ENCODE data around the gene KLF9. TPM values are rescaled to one million over a fixed set of nuclear protein-coding genes. Genes with fewer than 3 reads are reported as not detected.

The KLF9 gene
- total and polyA plus RNA-seq, 2 donors from 2014 or later = 23.5 to 100 TPM

GRCh38 chr9:70374962-70375618 is 39.4 kb downstream of the KLF9 start:
- FAIRE-seq = no peak
- no peak overlapping the region for H3K4me3 ChIP-seq (ENCODE audit: low read length in 3 of 3)
- DNase-seq = no peak

GRCh38 chr9:70367305-70367930 is 47.0 kb downstream of the KLF9 start:
- FAIRE-seq = no peak
- Histone ChIP-seq H3K27me3 (ENCODE audit: control insufficient read depth, insufficient read depth, low read length) (no peaks in the 10 kb centered on the region), H3K9ac (ENCODE audit: low read length in 3 of 3) (no peak overlapping the region), H3K27ac (ENCODE audit: low read depth in 2 of 2, low read length in 2 of 2) (no peak overlapping the region), H3K9me3 (ENCODE audit: control insufficient read depth in 2 of 3, insufficient read depth in 1 of 3, low read length in 3 of 3) (no peaks in the 10 kb centered on the region), H3K4me1 (ENCODE audit: control insufficient read depth in 2 of 3, insufficient read depth in 2 of 3, low read depth in 1 of 3, low read length in 3 of 3) (no peaks in the 10 kb centered on the region), H3K4me3 (ENCODE audit: low read length in 3 of 3) (no peak overlapping the region), H3K36me3 (ENCODE audit: control insufficient read depth in 2 of 3, insufficient read depth in 3 of 3, low read length in 3 of 3) (no peaks in the 10 kb centered on the region)
- no peak for TF ChIP-seq CTCF (IDR thresholded peaks at IDR 0.05; ENCODE audit: borderline replicate concordance, extremely low read depth, insufficient read depth)
- intact Hi-C loops (cut with DNase I) = no loop called here
- DNase-seq = peak in 1 of 5 donors; percentile 22

More at GRCh38 chr9:70374962-70375618, 39.4 kb downstream of the KLF9 start:
- Histone ChIP-seq H3K27ac (ENCODE audit: low read depth in 2 of 2, low read length in 2 of 2) (no peak overlapping the region), H3K9ac (ENCODE audit: low read length in 3 of 3) (no peak overlapping the region), H3K27me3 (ENCODE audit: control insufficient read depth, insufficient read depth, low read length) (no peaks in the 10 kb centered on the region), H3K4me1 (ENCODE audit: control insufficient read depth in 2 of 3, insufficient read depth in 2 of 3, low read depth in 1 of 3, low read length in 3 of 3) (no peaks in the 10 kb centered on the region), H3K36me3 (ENCODE audit: control insufficient read depth in 2 of 3, insufficient read depth in 3 of 3, low read length in 3 of 3) (no peaks in the 10 kb centered on the region), H3K9me3 (ENCODE audit: control insufficient read depth in 2 of 3, insufficient read depth in 1 of 3, low read length in 3 of 3) (no peaks in the 10 kb centered on the region)
- intact Hi-C loops (cut with DNase I) = no loop called here
- no peak for TF ChIP-seq CTCF (IDR thresholded peaks at IDR 0.05; ENCODE audit: borderline replicate concordance, extremely low read depth, insufficient read depth)

GRCh38 chr9:70363760-70364159 is 50.7 kb downstream of the KLF9 start:
- Histone ChIP-seq H3K27ac (ENCODE audit: low read depth in 2 of 2, low read length in 2 of 2) (no peak overlapping the region), H3K27me3 (ENCODE audit: control insufficient read depth, insufficient read depth, low read length) (no peaks in the 10 kb centered on the region), H3K9me3 (ENCODE audit: control insufficient read depth in 2 of 3, insufficient read depth in 1 of 3, low read length in 3 of 3) (no peaks in the 10 kb centered on the region), H3K36me3 (ENCODE audit: control insufficient read depth in 2 of 3, insufficient read depth in 3 of 3, low read length in 3 of 3) (no peaks in the 10 kb centered on the region), H3K4me3 (ENCODE audit: low read length in 3 of 3) (no peak overlapping the region), H3K9ac (ENCODE audit: low read length in 3 of 3) (no peak overlapping the region), H3K4me1 (ENCODE audit: control insufficient read depth in 2 of 3, insufficient read depth in 2 of 3, low read depth in 1 of 3, low read length in 3 of 3) (no peaks in the 10 kb centered on the region)
- TF ChIP-seq CTCF (IDR thresholded peaks at IDR 0.05; ENCODE audit: borderline replicate concordance, extremely low read depth, insufficient read depth) = no peak
- DNase-seq (no peak), FAIRE-seq (no peak)
- intact Hi-C loops (cut with DNase I) = no loop called here
